ENCODE data around the gene TAF13.

Gene TAF13

DNA sequence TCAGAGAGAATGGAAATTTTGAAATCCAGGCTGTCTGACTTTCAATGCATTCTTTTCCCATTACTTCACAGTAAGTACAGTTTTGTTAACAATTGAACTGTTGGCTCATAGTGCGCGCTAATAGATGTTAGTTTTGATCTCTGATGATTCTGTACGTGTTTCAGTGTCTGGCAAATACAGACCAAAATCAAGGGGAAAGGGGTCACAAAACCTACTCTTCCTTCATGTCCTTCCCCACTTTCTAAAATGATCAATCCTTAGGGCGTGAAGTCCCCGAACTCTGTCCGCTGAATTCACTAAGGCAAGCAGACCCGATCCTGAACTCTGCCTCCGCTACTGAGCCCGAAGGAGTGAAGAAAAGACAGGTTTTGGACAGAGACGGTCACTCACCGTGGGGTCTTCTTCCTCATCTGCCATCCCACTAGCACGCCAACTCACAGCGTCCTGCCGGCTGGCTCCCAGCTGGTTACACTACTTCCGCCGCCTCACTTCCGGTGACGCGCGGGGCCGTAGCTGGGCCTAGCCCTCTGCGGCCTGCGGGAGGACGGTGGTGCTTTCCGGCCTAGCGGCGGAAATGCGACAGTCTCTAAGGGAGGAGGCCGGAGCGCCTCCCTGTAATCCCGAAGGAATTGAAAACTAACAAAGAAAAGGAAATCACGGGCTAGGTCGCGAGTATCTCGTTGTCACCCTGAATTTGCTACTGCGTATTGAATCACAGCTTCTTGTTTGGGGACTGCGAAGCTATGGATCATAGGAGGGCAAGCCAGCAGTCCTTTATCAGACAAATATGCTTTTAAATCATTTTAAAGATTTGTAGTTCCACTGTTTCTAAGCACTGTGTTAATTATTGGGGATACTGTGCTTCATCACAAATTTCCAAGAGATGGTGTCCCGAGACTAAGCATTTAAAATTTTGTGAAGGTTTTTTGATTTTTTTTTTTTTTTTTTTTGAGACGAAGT, at the start of gene TAF13:
Gene TAF13 (minus strand): TSS at position 473 of the 960 bp plus-strand sequence. CDS start 56 bp downstream, at position 417.
- peak; percentile 92 to 93 for DNase-seq

DNA sequence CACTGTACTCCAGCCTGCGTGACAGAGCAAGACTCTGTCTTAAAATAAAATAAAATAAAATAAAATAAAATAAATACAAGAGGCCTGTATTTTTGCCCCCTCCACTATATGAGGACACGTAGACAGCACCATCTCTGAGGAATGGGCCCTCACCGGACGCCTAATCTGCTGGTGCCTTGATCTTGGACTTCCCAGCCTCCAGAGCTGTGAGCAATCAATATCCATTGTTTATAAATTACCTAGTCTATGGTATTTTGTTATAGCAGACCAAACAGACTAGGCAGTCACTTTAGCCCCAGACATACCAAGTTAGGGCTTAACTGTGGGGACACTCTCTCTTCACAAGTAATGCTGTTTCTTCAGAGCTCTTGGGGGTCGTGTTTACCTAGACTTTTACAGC, 44.6 kb upstream of the TAF13 start:
- no peak for DNase-seq

DNA sequence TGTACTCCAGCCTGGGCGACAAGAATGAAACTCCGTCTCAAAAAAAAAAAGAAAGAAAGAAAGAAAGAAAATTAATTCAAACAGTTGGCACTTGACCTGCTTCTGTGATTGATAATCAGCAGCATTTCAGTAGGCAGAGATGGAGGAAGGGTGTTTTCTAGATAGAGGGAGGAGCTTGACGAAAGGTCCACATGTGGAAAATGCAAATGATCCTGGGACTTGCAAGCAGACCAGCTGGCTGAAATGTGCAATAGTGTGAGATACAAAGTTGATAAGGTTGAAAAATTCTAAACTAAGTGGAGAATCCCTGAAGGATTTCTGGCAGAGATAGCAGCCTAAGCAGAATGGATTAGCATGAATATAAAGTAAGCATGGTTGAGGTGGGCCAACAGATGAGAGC, 42.3 kb upstream of the TAF13 start:
- DNase-seq = no peak

DNA sequence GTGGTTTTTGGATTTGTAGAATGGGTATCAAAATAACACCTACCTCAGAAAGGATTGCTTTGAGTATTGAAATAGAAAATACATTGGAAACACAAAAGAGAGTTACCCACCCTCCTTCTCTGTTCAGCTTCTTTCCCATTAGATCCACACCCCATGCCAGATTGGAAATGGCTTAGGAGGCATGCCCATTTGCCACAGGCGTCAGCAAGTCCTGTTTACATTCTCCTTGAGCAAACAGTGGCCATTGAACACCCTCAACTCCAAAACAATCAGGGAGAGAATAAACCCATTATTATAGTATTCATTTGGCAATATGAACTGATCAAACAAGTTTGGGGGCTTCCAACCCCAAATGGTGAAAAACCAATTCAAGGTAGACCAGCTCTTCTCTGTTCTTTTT, 40.5 kb upstream of the TAF13 start:
- DNase-seq = peak; percentile 23

GRCh38 chr1:109115685-109116084, 39.9 kb upstream of the TAF13 start:
- DNase-seq = no peak

DNA sequence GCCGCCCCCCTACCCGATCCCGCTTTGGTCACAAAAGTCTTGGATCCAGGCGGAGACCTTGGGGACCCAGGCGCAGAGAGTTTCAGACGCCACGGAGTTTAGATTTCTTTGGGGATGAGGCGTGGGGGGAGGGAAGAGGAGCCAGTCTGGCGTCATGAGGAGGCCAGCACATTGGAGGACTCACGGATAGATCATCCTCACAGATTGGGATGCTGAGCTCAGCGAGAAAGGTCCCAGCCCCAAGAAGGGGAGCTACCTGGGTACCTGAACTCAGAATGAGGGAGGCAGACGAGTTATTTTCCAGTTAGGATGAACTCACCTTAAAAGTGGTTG, 38.5 kb upstream of the TAF13 start:
- DNase-seq = peak in 1 of 2 experiments; percentile 35

- peak; percentile 77 to 86 for DNase-seq
Observed at GRCh38 chr1:109113590-109114341, 38.0 kb upstream of the TAF13 start, which contains the start of gene ELAPOR1. TSS of gene ELAPOR1 (plus strand) at chr1:109114115. CDS start at chr1:109114184, 69 bp downstream.

- peak; percentile 92 to 93 for DNase-seq
Observed at GRCh38 chr1:109112652-109113285, 37.0 kb upstream of the TAF13 start.

DNA sequence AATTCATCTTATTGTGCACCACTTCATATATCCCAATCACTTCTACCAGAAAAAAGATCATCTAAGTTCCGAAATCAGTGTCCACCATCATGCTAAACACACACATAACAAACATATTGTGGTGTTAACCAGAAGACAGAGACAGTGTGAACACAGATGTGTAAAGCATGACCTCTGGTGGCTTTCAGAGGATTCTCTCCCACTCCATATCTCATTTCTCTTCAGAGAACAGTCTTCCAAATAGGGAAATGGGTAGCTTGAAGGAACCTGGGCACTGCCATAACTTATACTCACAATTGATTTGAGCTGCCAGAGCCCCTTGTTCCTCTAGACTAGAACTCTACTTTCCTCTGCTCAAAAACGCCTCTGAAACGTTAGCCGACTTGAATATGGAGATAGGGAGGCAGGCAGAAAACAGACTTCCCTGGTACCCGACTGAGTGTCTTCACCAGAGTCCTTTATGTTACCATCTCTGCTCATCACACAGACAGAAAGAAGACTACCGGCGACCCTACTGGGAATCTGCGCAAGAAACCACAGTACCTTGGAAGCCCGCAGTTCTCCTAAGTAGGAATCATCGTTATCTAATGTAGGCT, 36.4 kb upstream of the TAF13 start:
- peak; percentile 2 to 17 for DNase-seq

GRCh38 chr1:109111386-109112055, 35.7 kb upstream of the TAF13 start:
- no peak for DNase-seq

GRCh38 chr1:109109906-109110305, 34.1 kb upstream of the TAF13 start:
- no peak for DNase-seq

GRCh38 chr1:109107785-109108184, 32.0 kb upstream of the TAF13 start:
- no peak for DNase-seq

GRCh38 chr1:109105881-109106280, 30.1 kb upstream of the TAF13 start:
- DNase-seq = no peak

DNA sequence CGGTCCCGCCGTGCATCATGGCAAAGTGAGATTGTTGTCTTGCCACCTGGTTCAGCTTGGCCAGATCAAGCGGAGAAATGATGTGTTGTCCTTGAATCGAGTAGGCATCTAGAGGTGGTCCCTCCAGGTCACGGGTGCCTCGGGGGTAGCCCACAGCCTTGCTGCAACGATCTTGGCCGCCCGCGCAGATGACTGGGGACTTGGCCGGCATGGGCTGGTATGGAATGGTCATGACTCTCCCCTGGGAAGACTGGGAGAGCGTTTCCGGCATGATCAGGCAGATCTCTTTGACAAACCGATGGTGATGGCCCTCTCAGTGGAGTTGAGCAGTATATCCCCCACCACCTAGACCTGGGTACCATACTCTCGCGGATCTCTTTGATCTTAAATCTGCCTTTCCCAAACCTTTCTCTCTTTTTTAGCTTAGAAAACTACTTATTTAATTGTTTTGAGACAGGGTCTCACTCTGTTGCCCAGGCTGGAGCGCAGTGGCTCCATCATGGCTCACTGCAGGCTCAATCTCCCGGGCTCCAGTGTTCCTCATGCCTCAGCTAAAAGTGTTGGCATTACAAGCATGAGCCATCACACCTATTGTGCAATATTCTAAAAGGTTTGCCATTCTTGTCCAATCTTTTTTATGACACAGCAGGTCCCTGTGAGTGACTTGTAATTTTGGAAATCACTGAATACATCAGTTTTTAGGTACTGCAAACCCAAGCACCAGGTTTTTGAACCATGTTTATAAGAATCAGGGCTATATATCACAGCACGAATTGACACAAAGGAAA, 28.8 kb upstream of the TAF13 start:
- DNase-seq = no peak

DNA sequence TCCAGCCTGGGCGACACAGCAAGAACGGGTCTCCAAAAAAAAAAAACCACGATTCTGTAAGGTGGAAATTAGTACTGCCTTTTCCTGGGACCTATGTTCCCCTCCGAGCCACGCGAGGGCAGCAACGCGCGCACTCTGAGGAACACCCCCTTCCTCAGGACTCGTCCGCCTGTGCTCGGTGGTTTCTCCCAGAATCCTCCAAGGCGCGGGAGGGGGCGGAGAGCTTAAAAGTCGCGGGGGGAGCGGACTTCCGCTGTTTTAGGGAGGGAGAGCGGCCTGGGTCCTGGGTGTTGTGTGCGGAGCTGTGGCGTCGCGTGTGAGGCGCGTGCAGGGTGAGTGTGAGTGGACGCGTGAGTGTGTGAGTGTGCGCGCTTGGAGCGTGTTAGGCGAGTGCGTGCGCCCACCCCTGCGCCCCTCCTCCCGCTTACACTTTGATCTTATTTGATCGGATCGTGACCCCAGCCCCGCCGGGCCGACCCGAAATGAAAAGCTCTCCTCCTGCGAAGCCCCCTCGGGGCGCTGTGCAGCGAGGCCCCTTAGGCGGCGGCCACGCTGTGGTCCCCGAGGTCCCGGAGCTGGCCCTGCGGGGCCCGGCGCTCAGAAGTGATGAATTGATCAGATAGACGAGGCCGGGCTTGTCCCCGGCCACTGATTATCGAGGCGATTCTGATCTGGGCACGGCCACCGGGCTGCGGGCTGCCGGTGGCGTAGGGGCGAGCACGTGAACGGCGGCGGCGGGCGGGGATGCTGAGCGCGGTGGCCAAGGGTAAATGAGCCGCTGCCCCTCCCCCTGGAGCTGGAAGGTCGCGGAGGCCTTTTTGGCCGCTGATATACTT, 24.4 kb upstream of the TAF13 start:
- peak; percentile 95 to 97 for DNase-seq

GRCh38 chr1:109096120-109096519, 20.3 kb upstream of the TAF13 start:
- DNase-seq = no peak

DNA sequence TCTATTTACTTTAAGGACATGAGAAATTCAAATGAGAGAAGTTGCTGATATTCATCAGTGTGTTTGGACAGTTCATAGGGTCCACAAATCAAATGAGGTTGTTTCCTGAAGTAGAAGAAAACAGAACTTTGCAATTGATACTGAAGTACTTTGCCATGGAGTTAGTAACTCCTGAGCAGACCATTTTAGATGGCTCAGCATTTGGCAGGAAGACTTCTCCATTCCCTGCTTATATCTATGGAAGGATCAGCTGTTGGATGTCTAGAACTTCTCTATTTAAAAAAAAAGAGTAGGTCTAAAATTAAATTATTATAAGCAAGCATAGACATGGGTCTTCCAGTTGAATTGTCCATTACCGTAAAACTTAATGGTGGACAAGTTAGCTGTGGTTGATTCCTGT, 19.8 kb upstream of the TAF13 start:
- DNase-seq = no peak

- no peak for DNase-seq
Observed at GRCh38 chr1:109094871-109095270, 19.1 kb upstream of the TAF13 start.

GRCh38 chr1:109094377-109094803, 18.6 kb upstream of the TAF13 start:
- DNase-seq = no peak

- DNase-seq = no peak
Observed at GRCh38 chr1:109091839-109092193, 16.0 kb upstream of the TAF13 start.

All from NCI-H1930 (cell line).